Activated CD8-positive, alpha-beta memory T cell treated with anti-CD3 and anti-CD28 coated beads for 48 hours (primary cell): ENCODE data around the gene NPBWR2.

Source experiments
- DNase-seq, 3 experiments: peaks; one replicate each; pipeline ENCODE4 v3.0.0-alpha.2; 2020; ENCODE audit warnings: low read depth in 2 of 3, low spot score in 2 of 3

NPBWR2 gene, protein sequence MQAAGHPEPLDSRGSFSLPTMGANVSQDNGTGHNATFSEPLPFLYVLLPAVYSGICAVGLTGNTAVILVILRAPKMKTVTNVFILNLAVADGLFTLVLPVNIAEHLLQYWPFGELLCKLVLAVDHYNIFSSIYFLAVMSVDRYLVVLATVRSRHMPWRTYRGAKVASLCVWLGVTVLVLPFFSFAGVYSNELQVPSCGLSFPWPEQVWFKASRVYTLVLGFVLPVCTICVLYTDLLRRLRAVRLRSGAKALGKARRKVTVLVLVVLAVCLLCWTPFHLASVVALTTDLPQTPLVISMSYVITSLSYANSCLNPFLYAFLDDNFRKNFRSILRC

DNA sequence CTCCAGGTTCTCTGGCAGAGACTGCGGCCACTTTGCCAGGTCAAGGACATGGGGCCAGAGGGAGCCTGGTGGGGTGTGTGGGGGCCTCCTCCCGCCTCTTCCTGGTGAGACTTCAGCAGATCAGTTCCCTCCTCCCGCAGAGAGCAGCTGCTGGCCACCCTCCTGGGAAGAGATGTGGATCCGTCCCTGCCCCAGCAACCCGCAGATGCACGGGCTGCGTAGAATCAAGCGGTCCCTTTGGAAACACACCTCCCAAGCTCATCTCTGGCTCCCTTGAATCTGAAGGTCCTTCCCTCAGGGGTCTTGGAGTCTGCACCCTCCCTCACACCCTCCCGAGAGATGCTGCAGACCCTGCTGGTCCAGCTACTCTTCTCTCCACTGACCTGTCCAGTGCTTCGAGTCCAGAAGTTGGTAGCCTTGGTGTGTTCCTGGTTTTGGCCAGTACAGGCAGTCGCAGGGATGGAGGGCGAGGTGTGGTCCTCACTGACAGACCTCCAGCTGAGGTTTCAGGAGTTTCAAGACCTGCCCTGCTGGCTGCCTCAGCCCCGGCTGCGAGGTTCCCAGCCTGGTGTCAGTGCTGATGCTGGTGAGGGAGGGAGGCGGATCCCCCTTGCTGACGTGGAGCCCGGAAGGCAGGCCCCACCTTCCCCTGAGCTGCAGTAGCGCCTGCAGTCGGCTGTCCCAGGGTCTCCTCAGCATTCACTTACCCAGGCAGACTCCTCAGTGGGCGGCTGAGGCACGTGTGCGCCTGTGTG, at the start of gene NPBWR2:
Gene NPBWR2 (minus strand): TSS at position 585 of the 755 bp plus-strand sequence. CDS start 734 bp downstream, outside the sequence.
- DNase-seq = no peak

DNA sequence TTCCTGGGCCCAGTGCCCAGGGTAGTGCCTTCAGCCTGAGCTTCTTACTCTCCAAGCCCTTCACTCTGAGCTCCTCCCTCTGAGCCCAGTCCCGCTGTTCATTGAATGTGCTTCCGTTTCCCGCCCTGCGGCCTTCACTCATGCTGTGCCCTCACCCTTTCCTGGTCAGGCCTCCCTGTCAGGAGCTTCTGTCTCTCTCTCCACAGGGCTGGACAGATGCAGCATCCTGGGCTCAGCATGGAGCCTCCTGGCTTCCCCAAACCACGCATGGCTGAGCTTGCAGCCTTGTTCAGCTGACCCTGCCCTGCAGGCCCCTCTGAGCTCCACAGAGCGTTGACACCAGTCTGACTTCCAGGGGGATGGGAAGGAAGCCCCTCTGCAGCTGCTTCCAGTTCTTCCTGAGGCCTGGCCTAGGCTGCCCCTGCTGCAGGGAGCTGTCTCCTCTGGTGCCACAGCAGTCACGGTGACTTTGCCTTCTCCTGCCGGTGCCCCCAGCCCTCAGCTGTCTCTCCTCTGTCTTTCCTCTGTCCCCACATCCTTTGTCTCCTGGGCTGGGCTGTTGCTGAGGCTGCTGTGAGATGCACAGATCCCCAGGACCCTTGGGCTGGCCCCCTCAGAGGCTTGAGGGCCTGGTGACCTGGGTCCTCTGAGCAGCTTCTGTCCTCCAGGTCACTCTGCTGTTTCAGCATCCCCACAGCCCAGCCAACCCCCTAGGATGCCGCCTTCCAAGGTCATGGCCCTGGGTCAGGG, 48.9 kb upstream of the NPBWR2 start:
- DNase-seq = no peak

DNA sequence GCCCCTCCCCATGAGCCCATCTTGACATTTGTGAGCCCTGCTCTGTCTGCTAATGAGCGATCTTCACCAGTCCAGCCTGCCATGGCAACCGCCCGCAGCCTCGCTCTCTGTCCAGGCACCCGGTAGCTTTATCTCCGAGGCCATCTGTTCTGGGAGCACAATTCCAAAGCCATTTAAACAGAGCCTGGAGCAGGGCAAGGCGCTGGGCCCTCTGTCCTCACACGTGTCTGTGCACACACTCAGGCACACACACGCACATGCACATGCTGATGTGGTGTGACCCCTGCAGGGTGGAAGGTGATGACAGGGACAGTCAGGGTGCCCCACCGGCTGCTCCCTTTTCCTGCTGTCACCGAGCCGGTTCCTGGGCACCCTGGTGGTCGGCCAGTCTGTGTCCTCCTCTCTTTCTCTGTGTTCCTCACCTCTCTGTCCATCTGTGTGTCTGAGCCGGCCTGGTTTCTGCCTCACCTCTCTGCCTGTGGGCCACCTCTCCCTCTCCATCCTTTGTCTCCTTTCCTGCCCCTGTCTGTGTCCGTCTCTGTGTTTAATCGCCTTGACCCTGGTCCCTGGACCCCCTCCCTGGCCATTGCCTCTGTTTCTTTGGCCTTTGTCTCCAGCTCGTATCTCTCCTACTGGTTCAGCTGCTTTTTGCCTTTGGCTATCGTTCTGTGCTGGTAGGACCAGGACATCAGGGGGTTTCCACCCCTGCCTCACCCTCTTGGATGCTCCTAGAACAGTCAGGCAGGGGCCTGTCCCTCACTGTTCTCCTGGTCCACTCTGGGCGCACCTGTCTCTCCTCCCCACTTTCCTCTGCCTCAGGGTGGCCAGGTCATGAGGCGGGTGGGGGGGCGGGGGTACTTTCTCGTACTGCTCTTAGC, 48.1 kb upstream of the NPBWR2 start:
- DNase-seq = no peak

DNA sequence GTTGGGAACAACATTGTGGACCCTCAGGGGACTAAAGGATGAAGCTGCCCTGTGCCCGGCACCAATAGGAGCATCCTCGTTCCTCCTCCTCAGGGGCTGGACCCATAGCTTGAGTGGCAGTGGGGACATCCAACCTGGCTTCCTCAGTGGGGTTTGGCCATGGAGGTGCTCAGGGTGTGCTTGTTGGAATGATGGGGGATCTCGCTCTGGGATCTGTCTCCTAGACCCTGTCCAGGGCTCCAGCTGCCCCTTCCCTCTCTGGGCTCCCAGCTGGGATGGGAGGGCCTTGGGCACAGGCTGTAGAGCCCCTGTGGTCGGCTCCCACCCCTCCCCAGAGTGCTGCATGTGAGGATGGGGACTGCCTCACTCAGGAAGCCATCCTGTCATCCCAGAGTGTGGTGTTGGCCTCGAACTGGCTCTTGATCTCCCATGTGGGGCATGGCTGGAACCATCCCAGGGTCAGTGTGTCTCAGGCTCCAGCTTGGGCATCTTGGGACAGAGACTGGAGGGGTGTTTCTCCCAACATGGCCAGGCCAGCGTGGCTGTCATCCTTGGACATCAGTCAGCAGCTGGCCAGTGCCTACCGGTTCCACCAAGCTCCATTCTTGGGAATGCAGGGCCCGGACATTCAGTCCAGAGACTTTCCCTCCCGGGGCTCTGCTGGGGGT, 47.4 kb upstream of the NPBWR2 start:
- DNase-seq = no peak

DNA sequence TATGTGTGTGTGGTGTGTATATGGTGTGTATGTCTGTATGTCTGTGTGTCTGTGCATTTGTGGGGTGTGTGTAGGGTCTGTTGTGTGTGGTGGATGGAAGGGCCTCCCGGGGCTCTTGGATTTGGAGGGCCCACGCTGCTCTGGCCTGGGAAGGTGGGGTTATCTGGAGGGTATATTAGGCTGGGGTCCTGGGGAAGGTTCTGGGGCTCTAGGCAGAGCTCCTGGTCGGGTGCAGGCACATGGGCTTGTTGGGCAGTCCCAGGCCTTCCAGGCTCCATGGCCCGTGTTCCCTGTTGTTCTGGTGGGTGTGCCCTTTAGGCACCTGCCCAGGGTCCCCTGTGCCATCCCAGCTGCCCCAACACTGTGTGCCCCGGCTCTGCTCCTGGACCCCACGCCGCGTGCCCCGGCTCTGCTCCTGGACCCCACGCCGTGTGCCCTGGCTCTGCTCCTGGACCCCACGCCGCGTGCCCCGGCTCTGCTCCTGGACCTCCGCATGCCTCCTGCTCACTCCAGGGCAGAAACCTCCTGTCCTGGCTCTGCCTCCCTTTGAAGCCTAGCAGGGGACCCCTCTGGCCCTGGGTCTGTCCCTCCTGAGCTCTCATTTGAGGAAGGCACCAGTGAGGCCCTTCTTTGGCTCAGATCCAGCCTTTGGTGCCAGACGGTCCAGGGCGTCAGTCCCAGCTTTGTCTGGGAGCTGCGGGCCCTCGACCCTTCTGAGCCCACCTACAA, 46.7 kb upstream of the NPBWR2 start:
- no peak for DNase-seq

DNA sequence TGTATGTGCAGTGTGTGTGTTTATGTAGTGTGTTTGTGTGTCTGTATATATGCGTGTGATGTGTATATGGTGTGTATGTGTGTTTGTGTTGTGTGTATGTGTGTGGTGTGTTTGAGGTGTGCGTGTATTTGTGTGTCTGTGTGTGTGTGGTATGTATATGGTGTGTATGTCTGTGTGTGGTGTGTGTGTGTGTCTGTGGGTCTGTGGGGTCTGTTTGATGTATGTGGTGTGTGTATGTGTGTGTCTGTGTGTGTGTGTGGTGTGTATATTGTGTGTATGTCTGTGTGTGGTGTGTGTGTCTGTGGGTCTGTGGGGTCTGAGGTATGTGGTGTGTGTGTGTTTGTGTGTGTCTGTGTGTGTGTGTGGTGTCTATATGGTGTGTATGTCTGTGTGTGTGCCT, 46.0 kb upstream of the NPBWR2 start:
- DNase-seq = no peak

DNA sequence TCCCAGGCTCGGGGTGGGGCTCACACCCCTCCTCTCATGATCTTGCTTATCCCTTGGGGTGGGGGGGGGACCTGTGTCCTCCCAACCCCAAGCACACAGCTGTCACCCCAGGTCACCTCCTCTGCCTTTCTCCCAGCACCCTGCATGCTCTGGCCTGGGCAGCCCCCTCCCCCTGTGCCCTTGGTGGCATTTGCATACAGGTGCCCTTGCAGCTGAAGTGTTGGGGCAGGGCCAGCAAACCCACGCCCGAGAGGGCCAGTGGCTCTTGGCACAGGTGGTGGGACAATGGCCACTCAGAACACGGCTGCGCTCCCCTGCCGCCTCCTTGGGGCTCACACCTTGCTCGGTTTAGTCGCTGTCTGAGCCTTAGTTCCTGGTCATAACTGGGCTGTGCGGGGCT, 45.5 kb upstream of the NPBWR2 start:
- no peak for DNase-seq

DNA sequence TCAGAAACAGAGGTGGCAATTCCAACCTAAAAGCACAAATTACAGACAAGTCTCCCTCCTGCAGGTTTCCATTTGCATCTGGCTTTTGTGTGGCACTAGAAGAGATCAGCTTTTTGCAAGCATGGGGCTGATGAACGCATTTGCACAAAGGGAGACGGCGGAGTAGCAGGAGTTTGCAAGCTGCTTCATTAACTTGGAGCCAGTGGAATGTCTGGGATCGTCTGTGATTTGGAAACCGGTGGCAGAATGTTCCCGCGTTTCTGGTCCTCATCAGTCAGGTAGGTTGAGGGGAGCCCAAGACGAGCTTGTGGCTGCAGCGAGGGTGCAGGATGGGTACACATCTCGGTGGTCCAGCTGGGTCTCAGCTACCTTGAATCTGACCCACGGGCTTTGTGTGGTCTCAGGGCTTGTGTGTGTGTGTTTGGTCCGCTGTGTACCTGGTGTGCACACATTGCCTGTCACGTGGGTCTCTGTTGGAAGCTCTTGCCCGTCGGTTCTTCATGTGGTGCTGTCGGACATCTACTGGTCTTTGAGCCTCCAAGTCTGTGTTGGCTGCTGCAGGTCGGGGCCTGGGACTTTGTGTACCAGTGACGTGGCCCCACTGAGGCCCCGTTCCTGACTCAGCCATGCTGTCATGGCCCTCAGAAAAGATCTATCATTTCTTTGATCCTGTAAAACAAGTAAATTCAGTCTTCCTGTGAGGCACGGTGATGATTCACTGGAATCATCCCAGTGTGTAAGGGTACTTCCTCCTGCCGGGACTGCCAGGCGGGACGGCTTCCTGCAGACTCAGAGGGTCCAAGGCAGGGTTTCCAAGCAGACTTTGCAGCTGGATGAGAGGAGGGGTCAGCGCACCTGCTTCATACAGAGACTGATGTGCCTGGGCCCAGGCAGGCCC, 44.5 kb upstream of the NPBWR2 start:
- no peak for DNase-seq

DNA sequence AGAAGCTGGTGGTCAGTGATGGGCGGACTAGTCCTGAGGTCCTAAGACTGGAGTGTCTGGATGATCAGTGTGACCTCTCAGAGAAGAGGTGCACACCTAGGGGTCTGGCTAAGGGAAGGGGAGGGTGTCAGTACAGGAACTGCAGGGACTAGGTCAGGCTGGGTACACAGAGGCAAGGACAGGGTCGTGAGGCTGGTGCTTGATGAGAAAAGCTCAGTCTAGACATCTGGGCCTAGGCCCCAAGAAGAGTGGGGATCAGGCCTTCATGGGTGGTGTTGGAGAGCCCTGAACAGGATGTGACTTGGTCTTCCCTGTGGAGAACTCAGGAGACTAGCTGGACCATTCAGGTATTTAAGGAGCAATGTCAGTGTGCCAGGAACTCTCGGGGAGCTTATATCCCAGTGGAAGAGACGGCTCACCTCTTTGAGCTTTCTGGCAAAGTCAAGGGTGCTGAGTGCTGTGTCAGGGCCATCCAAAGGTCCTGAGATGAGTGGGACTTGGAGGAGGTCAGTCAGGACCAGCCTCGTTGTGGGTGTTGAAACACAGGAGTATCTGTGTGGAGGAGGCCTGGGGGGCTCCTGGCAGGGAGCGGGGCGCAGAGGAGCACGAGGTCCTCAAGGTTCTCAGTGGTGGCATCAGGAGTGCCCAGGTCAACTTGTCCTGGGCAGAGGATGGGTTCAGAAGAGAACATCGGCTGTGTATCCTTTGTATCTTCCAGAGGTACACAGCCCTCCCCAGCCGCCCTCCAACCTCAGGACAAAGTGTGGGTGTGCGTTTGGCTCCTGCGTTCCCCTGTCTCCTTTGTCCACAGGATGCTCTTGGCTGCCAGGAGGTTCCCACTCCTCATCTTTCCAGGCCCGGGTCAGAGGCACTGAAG, 43.6 kb upstream of the NPBWR2 start:
- DNase-seq = no peak

DNA sequence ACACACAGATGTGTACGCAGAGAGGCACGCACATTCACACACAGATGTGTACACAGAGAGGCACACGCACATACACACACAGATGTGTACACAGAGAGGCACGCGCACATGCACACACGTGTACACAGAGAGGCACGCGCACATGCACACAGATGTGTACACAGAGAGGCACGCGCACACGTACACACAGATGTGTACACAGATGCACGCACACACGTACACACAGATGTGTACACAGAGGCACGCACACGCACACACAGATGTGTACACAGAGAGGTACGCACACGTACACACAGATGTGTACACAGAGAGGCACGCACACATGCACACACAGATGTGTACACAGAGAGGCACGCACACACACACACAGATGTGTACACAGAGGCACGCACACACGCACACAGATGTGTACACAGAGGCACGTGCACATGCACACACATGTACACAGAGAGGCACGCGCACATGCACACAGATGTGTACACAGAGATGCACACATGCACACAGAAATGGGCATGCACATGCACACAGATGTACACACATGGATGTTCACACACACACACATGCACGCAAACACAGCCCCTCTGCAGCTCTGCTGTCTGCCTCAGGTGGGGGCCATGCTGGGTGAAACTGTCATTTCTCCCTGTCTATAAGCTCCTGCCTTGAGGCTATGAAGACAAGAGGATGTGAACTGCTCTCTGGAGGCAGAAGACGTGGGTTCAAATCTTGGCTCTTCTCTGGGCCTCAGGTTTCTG, 42.6 kb upstream of the NPBWR2 start:
- DNase-seq = no peak

DNA sequence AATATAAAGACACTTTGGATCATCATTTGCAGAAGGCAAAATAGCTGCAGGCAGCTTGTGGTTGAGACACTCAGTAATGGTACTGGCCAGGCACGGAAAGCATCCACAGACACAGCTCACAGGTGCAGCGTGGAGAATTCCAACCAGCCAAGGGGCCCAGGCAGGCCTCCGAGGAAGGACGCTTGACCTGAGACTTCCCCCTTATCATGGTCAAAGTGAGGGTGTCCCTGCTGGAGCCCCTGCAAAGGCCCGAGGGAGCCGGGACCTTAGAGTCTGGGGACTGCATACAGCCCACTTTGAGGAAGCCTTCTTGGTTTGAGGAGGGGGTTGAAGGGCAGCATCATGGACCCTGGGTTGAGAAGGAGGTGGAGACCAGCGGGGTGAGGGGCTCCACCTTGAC, 41.8 kb upstream of the NPBWR2 start:
- no peak for DNase-seq

DNA sequence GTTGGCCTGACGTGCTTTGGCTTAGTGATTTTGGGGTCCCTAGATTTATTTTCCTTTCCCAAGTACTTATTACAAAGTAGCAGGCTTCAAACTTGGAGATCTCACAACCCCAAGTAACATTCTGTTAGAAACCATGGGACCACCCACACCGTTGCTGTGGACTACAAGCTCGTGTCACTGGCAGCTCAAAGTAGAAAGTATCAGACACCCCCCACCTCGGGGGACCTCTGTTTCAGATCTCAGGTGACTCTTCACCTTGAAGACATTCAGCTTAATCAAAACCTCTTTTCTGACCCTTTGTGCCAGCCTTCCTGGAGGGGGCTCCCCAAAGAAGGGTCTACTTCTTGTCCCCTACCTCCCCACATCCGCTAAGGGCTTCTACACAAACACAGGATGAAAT, 41.2 kb upstream of the NPBWR2 start:
- DNase-seq = no peak

DNA sequence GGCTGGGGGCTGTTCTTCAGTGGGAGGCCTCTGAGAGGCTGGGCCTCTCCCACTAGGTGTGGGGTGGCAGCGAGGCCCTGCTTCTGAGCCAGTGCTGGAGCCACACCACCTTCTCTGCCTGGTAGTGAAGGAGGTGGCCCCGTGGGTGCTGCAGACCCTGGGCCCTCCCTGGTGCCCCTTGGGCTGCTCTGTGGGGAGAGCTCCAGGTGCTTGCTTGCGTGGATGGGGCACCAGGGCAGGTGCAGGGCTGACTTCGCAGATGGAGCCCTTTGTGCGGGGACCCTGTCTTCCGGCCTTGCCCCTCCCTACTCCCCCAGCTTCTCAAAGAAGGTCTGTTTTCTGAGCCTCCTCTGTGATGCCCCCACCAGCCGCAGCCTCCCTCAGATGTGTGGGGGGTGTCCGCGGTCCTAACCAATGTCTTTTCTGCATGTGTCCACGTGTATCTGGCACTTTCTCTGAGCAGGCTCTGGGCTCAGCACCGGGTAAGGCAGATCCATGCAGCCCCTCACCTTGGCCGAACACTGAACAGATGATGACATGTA, 39.6 kb upstream of the NPBWR2 start:
- DNase-seq = no peak

DNA sequence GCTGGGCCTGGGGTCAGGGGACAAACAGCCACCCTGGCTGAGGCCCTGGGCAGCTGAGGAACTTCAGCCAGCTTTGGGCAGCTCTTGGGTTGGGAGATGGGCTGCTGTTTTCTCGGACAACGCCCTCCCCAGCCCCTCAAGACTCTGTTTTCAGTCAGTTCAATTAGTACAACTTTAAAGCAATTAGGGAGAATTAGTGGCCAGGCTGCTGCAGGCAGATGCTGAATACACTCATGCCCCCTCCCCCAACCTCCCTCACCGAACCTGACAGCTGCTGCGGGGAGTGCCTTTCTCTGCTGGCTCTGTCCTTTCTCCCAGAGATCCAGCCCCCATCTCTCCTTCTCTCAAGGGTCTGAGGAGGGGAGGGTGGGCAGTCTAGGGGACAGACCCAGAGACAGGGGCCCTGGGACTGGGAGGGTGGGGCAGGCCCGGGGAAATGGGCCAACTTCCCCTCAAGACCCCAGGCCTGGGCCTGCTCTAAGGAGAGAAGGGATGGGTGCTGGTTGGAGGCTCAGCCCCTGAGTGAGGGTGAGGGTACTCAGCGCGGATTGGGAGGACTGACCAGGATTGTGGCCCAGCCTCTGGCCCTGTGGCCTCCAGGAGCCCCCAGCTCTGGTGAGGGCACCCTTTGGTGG, 39.1 kb upstream of the NPBWR2 start:
- DNase-seq = no peak

DNA sequence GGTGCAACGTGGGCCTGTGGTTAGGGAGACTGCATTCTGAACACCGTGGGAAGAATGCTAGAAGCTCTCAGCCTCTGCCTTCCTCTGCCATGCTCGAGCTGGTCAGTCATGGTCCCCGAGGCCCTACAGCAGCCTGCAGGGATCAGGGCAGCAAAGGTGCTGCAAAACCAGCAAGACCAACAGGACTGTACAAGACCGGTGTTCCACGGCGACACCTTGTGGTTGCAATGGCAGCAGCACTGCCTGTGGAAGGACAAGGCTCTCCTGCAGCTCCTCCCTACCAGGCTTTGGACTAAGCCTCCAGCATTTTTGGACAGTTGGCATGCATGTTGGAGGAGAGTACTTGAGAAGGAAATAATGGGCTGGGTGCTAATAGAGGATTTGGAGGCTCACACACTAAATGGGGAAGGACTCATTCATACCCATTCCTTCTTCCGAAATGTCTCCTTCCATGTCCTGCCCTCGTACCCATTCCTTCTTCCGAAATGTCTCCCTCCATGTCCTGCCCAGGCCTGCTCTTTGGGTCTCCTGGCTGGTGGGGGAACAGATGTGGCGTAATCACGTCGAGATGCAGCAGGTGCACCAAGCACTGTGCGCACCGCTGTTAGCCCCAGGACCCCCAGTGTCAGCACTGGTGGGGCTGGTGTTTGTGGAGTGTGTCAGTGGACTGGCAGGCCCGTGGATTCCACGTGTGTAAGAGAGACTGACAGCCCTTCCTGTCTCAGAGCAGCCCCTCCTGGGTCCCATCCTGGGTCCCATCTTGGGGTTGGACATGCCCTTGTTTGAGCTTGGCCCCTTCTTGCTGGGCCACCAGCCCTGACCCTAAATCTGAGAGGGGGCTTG, 38.3 kb upstream of the NPBWR2 start:
- DNase-seq = no peak
